Measurements from ENCODE around the gene PRMT7.

Gene PRMT7

DNA sequence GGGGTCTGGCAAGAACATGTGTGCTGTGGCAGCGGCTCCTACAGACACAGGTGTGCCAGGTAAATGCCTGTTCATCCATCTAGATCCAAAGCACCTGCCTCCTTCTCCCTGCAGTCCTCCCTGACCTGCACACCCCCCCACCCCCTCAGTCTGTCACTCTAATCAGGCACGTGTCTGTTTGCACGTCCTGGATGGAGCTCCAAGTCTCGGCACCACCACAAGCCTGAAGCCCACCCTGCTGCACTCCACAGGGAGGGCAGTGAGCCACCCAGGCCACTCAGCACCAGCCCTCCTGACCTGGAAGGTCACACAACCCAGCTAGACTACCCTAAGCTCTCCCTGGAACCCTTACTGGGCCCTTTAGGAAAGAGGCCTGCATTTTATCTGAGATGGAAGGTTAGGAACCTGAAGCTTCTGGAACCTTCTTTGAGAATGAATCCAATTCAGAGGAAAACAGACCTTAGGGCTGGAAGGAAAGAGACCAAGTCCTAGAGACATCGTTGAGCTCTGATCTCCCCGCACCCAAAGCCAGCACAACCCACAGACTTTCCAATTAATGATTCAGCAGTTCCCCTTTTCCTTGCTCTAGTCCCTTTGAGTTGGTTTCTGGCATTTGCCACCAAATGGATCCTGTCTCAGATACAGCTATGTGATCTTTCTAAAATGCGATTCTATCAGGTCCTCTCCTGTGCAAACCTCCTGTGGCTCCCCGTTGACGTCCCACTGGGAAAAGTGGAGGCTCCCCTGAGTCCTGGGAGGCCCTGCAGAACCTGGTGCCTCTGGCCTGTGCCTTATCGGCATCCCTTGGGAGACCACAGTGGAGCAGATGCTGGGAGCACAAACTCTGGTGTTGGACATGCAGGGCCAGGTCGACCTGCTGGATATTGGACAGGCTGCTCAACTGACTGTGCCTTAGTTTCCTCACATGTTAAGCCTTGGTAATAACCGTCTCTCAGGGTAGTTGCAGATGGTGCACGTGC, 67.9 kb downstream of the PRMT7 start:
- DNase-seq: peak; percentile 19 to 44

DNA sequence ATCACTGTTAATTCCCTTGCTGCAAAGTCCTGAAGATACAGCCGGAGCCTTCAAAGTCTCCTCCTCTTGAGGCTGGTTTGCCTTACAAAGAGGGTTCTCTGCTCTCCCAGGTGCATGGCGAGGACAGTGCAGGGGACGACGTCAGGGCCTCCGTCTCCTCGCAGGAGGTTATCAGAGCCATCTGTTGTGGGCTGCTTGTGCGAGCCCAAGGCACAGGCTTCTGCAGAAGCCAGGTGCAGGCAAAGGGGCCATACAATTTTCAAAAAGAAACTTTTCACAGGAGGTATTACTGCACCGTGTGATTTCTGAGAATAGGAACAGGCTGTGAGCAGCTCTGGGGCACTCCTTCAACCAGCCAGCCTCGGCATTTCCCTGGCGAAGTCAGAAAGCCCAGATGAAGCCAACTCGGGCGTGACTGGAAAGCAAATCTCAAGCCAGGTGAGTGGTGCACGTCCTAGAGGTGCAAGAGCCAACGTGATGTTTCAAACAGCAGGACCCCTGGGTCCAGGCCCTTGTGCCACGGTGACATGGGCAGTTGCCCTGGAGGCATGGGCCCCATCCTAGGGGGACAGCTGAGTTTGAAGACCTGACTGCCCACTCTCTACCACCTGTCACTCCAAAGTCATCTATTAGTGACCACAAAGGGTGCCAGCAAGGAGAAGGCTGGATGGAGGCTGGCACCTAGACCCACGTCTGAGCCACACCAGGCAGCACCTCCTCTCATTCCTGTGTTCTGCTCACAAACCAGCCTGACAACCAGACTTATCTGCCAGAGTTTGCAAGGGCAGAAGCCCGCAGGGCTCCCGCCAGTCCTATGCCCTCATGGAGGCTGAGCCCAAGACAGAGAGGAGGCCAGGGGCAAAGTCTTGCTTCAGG, 68.9 kb downstream of the PRMT7 start:
- DNase-seq: no peak

- no peak for DNase-seq
These were observed 69.5 kb downstream of the PRMT7 start for GRCh38 chr16:68380348-68380670.

GRCh38 chr16:68380676-68381362, 70.0 kb downstream of the PRMT7 start:
- DNase-seq: no peak

DNA sequence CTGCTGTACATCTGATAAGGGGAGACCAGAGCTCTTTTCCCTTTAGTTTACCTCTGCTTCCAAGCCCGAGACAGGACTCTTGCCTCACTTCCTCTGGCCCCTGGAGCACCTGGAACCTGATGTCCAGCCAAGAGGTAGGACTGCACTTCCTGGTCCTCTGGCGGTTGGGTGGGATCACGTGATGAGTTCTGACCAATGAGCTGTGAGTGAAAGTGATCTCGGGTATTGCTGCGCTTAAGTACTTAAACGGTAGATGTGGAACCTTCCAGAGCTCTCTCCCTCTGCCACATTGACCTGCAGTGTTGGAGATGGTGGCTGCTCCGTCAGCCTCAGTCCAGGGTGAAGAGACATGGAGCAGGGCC, 70.5 kb downstream of the PRMT7 start:
- DNase-seq: no peak

GRCh38 chr16:68382296-68382718, 71.5 kb downstream of the PRMT7 start:
- DNase-seq: peak in 1 of 2 donors; percentile 6

- DNase-seq: no peak
These were observed 73.0 kb downstream of the PRMT7 start for GRCh38 chr16:68383858-68384257.

DNA sequence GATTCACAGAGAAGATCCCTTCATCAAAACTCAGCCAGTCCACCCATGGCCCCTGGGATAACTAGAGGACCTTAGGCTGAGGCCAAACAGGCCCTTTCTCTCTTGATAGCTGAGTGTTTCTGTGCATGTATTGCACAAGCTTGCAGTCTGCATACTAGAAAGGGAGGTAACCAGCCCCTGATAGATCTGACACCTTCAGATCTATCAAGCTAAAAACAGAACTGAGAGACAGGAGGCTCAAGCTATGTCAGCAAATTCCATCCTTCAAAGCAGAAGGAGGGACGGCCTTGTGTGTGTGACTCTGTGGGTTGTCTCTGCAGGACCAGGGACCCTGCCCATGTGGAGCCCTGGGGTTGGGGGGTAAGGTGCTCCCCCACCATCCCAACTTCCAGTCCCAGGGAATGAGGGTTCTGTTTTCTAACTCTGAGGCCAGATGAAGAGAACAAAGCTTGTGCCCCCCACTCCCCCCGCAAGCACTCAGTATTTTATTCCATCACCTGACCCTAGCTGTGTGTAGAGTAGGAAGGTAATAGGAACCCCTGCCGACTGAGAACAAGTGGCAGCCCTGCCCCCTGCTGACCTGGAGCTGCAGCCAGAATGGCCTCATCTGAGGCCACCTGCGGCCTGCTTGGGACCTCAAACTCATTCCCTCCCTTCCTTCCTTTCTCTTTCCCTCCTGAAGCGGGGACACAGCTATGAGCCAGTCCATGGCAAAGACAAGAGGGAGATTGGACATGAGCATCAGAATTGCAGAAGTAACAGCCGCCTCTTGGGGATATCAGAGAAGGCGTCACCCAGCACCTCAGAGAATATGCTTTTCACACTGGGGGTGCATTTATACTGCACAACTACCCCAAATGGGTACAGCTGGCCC, 73.7 kb downstream of the PRMT7 start:
- DNase-seq: no peak

- DNase-seq: no peak
These were observed 74.6 kb downstream of the PRMT7 start for GRCh38 chr16:68385371-68385770.

DNA sequence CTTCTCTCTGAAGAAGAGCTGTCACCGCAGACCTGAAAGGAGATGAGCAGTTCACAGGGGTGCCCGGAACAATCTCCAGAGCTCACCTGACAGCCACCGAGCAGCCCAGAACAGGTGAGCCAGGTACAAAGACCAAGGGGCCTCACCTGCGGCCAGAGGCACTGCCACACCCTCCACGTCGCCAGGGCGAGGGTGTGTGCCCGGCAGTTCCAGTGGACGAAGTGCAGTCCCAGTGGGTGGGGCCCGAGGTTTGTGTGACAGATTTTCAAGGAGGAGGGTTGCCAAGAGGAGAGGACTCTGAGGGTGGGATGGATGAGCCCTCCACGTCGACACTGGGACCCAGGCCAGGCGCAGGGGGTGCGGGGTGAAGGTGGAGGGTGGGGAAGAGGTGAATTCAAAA, 75.8 kb downstream of the PRMT7 start:
- DNase-seq: no peak

GRCh38 chr16:68387301-68387700, 76.5 kb downstream of the PRMT7 start:
- DNase-seq: no peak

- no peak for DNase-seq
These were observed 77.3 kb downstream of the PRMT7 start for GRCh38 chr16:68388124-68388523.

DNA sequence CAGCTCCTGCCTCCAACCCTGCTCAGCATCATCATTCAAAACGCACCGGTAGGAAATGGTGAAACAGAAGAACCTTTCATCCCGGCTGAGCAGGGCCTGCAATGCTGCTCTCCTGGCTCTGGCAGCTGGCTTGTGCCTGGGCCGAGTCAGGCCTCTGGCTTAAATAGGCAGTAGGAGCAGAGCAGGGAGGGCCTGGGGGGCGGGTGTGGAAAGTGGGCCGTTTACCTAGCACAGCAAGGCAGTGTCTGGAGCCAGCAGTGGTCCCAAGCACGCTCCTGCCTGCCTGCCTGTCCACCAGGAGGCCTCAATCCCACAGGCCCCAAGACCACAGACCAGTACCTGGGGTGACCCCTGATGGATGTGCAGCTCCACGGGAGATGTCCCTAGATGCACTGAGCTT, 78.2 kb downstream of the PRMT7 start:
- no peak for DNase-seq

GRCh38 chr16:68389750-68390371, 79.0 kb downstream of the PRMT7 start:
- no peak for DNase-seq

- DNase-seq: no peak
These were observed 82.5 kb downstream of the PRMT7 start for GRCh38 chr16:68393333-68393732.

DNA sequence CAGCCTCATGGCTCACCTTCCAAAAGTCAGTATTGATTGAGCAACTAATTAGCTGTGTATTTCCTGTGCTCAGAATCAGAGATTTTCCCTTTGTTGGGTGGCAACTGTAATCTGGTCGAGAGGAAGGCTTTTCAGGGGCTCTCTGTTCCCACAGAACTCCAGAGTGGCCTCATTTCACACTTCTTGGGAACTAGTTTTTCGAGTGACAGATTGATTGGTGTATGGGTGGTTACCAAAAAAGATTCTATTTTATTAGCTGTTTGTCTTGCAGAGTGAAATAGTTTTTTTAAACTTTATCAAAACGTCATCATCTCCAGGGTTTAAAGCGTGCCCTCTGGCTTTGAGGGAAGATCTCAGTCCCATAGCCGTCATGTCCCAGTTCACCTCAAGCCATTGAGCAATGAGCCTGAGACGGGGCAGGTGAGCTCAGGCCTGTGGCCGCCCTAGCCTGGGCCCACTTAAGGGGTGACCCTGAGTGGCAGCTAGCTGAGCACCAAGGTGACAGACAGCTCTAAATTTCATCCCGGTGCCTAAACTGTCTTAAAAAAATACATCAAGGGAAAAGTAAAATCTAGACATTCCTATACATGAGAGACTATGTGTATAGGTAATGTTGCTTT, 84.5 kb downstream of the PRMT7 start:
- no peak for DNase-seq

DNA sequence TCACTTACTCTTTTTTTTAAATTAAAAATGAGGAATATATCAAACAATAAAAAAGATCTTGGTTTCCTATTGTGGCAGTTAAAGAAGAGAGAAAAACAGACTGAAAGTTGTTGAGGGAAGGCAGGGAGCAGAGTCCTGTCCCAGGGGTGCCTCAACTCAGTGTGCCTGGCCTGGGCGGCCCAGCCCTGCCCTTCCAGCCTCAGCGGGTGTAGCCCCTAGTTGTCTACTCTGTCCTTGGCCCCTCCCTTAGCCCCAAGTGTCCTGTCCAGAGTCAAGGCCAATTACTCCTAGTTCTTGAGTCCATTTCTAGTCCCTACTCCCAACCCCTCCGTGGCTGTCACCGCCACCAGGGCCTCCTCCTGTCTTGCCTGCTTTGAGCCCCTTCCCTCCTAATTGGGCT, 85.0 kb downstream of the PRMT7 start:
- DNase-seq: no peak

DNA sequence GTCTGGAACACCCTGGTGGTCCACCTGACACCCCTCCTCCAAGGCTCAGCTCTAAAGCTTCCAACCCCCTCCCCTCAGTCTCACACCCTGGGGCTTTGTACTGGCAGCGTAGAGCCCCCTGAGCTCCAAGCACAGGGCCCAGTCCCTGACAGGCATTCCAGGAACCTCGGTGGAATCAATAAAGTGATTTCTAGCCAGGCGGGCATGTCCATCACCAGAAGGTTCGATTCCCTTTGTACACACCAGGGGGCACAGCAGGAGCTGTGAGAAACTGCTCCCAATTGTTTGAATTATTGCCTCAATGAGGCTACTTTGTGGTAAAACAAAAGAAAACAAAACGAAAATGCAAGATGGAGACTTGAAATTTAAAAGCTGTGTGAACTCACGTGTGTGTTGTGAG, 85.7 kb downstream of the PRMT7 start:
- peak; percentile 4 to 40 for DNase-seq

GRCh38 chr16:68397710-68398201, 86.9 kb downstream of the PRMT7 start:
- DNase-seq: no peak

DNA sequence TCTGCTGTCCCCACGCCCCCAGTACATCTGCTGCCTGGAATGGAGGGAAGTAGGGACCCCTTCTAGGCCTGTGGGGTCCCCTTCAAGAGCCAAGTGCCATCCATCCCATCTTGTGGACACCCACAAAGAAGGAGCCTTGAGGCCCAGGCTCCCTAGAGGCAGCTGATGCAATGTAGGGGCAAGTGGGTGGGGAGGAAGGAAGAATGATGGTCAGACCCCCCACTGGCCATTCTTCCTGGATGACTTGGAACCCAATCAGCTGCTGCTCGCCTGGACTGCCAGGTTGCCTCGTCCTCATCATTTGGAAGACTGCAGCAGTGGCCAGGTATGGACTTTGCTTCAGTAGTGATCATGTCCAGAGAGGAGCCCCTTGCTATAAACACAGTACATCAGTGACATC, 88.6 kb downstream of the PRMT7 start:
- no peak for DNase-seq
